WTC11 (cell line): ENCODE data around the gene USP4. TPM values are rescaled to one million over a fixed set of nuclear protein-coding genes. Genes with fewer than 3 reads are reported as not detected.

Source experiments
- ATAC-seq: fragments of 200-7000 bp; cut with Tn5 transposase; 2 replicates; pipeline ENCODE4 v1.10.0; 2021; ENCODE audit warnings: mild to moderate bottlenecking, moderate library complexity
- CTCF ChIA-PET: fragments of 300-600 bp; sonication (Branson Sonifier 250); formaldehyde crosslinking; loops from one replicate; lab custom pipeline; 2021; ENCODE audit warnings: antibody characterized with exemption; lab: Charles Lee
- POLR2A ChIA-PET: fragments of 350-600 bp; sonication (Branson Sonifier 250); formaldehyde crosslinking; loops from one replicate; lab custom pipeline; 2021; ENCODE audit warnings: antibody characterized with exemption; lab: Charles Lee
- DNase-seq: peaks from one replicate; pipeline ENCODE4 v3.0.0; 2021; ENCODE audit warnings: low spot score
- H3K27ac Mint-ChIP-seq: 2 replicates; pipeline ENCODE4 v1.8.0; 2021; ENCODE audit warnings: mixed read lengths
- H3K27me3 Mint-ChIP-seq: 2 replicates; pipeline ENCODE4 v1.8.0; 2021; ENCODE audit warnings: low read depth, mild to moderate bottlenecking, moderate library complexity, mixed read lengths
- H3K36me3 Mint-ChIP-seq: 2 replicates; pipeline ENCODE4 v1.8.0; 2021; ENCODE audit warnings: mixed read lengths
- H3K4me1 Mint-ChIP-seq: 2 replicates; pipeline ENCODE4 v1.8.0; 2022; ENCODE audit warnings: mixed read lengths
- H3K4me3 Mint-ChIP-seq: 2 replicates; pipeline ENCODE4 v1.8.0; 2021; ENCODE audit warnings: mild to moderate bottlenecking, moderate library complexity, mixed read lengths
- H3K9me3 Mint-ChIP-seq: 2 replicates; pipeline ENCODE4 v1.8.0; 2021; ENCODE audit warnings: mixed read lengths
- AFF4 ChIP-seq: sonication (generic); formaldehyde crosslinking; IDR thresholded peaks from 2 replicates; pipeline ENCODE4 v1.8.1; 2023; ENCODE audit warnings: mild to moderate bottlenecking, missing genetic modification reagents, borderline replicate concordance
- CBFB ChIP-seq: sonication (generic); formaldehyde crosslinking; IDR thresholded peaks from 2 replicates; pipeline ENCODE4 v1.8.1; 2022; ENCODE audit warnings: mild to moderate bottlenecking, low read depth, missing genetic modification reagents
- CREB1 ChIP-seq: sonication (generic); formaldehyde crosslinking; IDR thresholded peaks from 2 replicates; pipeline ENCODE4 v1.8.0; 2023; ENCODE audit warnings: mild to moderate bottlenecking, missing genetic modification reagents
- EMX1 ChIP-seq: fragments of 250-450 bp; sonication (Bioruptor Pico); IDR thresholded peaks from 2 replicates; pipeline ENCODE4 v1.8.0; 2021; ENCODE audit warnings: mild to moderate bottlenecking
- ETV6 ChIP-seq: sonication (generic); formaldehyde crosslinking; IDR thresholded peaks from 2 replicates; pipeline ENCODE4 v1.8.1; 2022; ENCODE audit warnings: mild to moderate bottlenecking, missing genetic modification reagents
- FOXJ3 ChIP-seq: sonication (generic); formaldehyde crosslinking; IDR thresholded peaks from 2 replicates; pipeline ENCODE4 v1.9.0; 2021; ENCODE audit warnings: missing genetic modification reagents, mild to moderate bottlenecking, borderline replicate concordance
- FOXK1 ChIP-seq: sonication (generic); formaldehyde crosslinking; IDR thresholded peaks from 2 replicates; pipeline ENCODE4 v1.8.0; 2022; ENCODE audit warnings: mild to moderate bottlenecking, moderate library complexity, missing genetic modification reagents
- FOXP1 ChIP-seq: sonication (generic); formaldehyde crosslinking; IDR thresholded peaks from 2 replicates; pipeline ENCODE4 v1.8.0; 2022; ENCODE audit warnings: missing genetic modification reagents, mild to moderate bottlenecking, moderate library complexity, borderline replicate concordance
- GABPB1 ChIP-seq: sonication (generic); formaldehyde crosslinking; IDR thresholded peaks from 2 replicates; pipeline ENCODE4 v1.8.1; 2023; ENCODE audit warnings: mild to moderate bottlenecking, missing genetic modification reagents
- GRHL2 ChIP-seq: fragments of 250-450 bp; sonication (Bioruptor Pico); IDR thresholded peaks from 2 replicates; pipeline ENCODE4 v1.8.0; 2022; ENCODE audit warnings: mild to moderate bottlenecking, moderate library complexity; ENCODE audit not compliant: insufficient replicate concordance, severe bottlenecking
- HMGXB4 ChIP-seq: sonication (generic); formaldehyde crosslinking; IDR thresholded peaks from 2 replicates; pipeline ENCODE4 v1.8.1; 2023; ENCODE audit warnings: mild to moderate bottlenecking, moderate library complexity, missing genetic modification reagents
- JUN ChIP-seq: sonication (generic); formaldehyde crosslinking; IDR thresholded peaks from 2 replicates; pipeline ENCODE4 v1.8.0; 2023; ENCODE audit warnings: mild to moderate bottlenecking, missing genetic modification reagents
- SMAD3 ChIP-seq: sonication (generic); formaldehyde crosslinking; IDR thresholded peaks from 2 replicates; pipeline ENCODE4 v1.8.0; 2022; ENCODE audit warnings: missing genetic modification reagents, mild to moderate bottlenecking, borderline replicate concordance
- SMAD4 ChIP-seq: sonication (generic); formaldehyde crosslinking; IDR thresholded peaks from 2 replicates; pipeline ENCODE4 v1.8.0; 2022; ENCODE audit warnings: mild to moderate bottlenecking, missing genetic modification reagents
- SP1 ChIP-seq: sonication (generic); formaldehyde crosslinking; conservative IDR thresholded peaks from 2 replicates; pipeline ENCODE4 v1.8.1; 2022; ENCODE audit warnings: missing genetic modification reagents
- TCF7 ChIP-seq: sonication (generic); formaldehyde crosslinking; IDR thresholded peaks from 2 replicates; pipeline ENCODE4 v1.8.0; 2022; ENCODE audit warnings: mild to moderate bottlenecking, low read depth, missing genetic modification reagents, moderate library complexity
- ZNF396 ChIP-seq: fragments of 250-450 bp; sonication (Bioruptor Pico); IDR thresholded peaks from 2 replicates; pipeline ENCODE4 v1.8.0; 2021; ENCODE audit warnings: mild to moderate bottlenecking, moderate library complexity, borderline replicate concordance
- ZNF425 ChIP-seq: fragments of 250-450 bp; sonication (Bioruptor Pico); conservative IDR thresholded peaks from 2 replicates; pipeline ENCODE4 v1.9.0; 2021; ENCODE audit warnings: mild to moderate bottlenecking
- ZNF671 ChIP-seq: fragments of 250-450 bp; sonication (Bioruptor Pico); IDR thresholded peaks from 2 replicates; pipeline ENCODE4 v1.8.0; 2021; ENCODE audit warnings: mild to moderate bottlenecking
- total RNA-seq: library from RNA; stranded (reverse); gene quantifications from 3 replicates; pipeline ENCODE4 v1.2.3, GENCODE V29; 2021
- TF ChIP-seq, protein P1 (sequence below): sonication (generic); formaldehyde crosslinking; IDR thresholded peaks from 2 replicates; pipeline ENCODE4 v1.8.1; 2023; ENCODE audit warnings: mild to moderate bottlenecking, missing genetic modification reagents, moderate library complexity
- TF ChIP-seq, protein P2 (sequence below): sonication (generic); formaldehyde crosslinking; conservative IDR thresholded peaks from 2 replicates; pipeline ENCODE4 v1.8.1; 2022; ENCODE audit warnings: mild to moderate bottlenecking, missing genetic modification reagents

The USP4 gene
- total RNA-seq, 1 experiment from 2014 or later: 29.1 TPM

- no peaks in the 10 kb centered on the region for H3K9me3 Mint-ChIP-seq
- no peak overlapping the region for H3K27ac Mint-ChIP-seq
- H3K4me3 Mint-ChIP-seq: no peak overlapping the region
- CTCF ChIA-PET: no interaction called here
- no peaks in the 10 kb centered on the region for H3K27me3 Mint-ChIP-seq
- DNase-seq (no peak), ATAC-seq (no peak)
- H3K4me1 Mint-ChIP-seq: no peaks in the 10 kb centered on the region
- TF ChIP-seq, protein P1, sequence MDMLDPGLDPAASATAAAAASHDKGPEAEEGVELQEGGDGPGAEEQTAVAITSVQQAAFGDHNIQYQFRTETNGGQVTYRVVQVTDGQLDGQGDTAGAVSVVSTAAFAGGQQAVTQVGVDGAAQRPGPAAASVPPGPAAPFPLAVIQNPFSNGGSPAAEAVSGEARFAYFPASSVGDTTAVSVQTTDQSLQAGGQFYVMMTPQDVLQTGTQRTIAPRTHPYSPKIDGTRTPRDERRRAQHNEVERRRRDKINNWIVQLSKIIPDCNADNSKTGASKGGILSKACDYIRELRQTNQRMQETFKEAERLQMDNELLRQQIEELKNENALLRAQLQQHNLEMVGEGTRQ (CRISPR knock-in tag): no peak
- TF ChIP-seq GABPB1 (CRISPR knock-in tag): no peak
- no peak for TF ChIP-seq ETV6
- no peak for TF ChIP-seq FOXJ3 (CRISPR knock-in tag)
- TF ChIP-seq, protein P2, sequence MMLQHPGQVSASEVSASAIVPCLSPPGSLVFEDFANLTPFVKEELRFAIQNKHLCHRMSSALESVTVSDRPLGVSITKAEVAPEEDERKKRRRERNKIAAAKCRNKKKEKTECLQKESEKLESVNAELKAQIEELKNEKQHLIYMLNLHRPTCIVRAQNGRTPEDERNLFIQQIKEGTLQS (CRISPR knock-in tag): no peak
- TF ChIP-seq ZNF396 (CRISPR knock-in tag): no peak
- no peak for TF ChIP-seq TCF7
- no peaks in the 10 kb centered on the region for H3K36me3 Mint-ChIP-seq
- POLR2A ChIA-PET: no interaction called here
These were observed 79.0 kb downstream of the USP4 start for GRCh38 chr3:49260806-49261324.

DNA sequence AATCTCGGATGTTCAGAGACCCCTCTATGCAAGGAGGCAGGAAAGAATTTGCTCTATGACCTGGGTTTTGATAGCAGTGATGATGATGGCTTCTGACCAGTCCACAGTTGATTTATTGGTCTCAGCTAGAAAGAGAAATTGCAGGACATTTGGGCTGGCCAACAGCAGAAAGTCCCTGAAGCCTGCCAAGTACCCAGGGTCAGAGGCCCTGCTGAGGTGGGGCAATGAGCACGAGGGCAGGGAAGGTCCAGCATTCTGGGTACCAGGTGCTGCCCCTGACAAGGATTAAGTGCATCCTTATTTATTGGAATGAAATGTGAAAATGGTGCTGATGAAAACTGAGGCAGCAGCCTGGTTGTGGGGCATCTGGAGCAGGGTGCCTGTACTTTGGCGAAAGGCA lies 82.7 kb downstream of the USP4 start:
- H3K9me3 Mint-ChIP-seq: no peaks in the 10 kb centered on the region
- no peaks in the 10 kb centered on the region for H3K4me1 Mint-ChIP-seq
- TF ChIP-seq EMX1 (CRISPR knock-in tag) (no peak), FOXK1 (no peak), ZNF425 (CRISPR knock-in tag) (no peak)
- H3K27ac Mint-ChIP-seq: no peak overlapping the region
- ATAC-seq (no peak), DNase-seq (no peak)
- no peaks in the 10 kb centered on the region for H3K36me3 Mint-ChIP-seq
- H3K4me3 Mint-ChIP-seq: no peak overlapping the region
- ChIA-PET POLR2A (no interaction called here), CTCF (interaction anchor here (1.0 kb wide), 1 partner anchor 192 kb away, joined by 3 read pairs; no protein-coding TSS in a partner anchor)
- H3K27me3 Mint-ChIP-seq: no peaks in the 10 kb centered on the region

- no peaks in the 10 kb centered on the region for H3K27me3 Mint-ChIP-seq
- no peak overlapping the region for H3K4me3 Mint-ChIP-seq
- DNase-seq (no peak), ATAC-seq (no peak)
- no peaks in the 10 kb centered on the region for H3K36me3 Mint-ChIP-seq
- no peak overlapping the region for H3K27ac Mint-ChIP-seq
- H3K9me3 Mint-ChIP-seq: no peaks in the 10 kb centered on the region
- no peaks in the 10 kb centered on the region for H3K4me1 Mint-ChIP-seq
- POLR2A ChIA-PET: no interaction called here
- CTCF ChIA-PET: interaction anchor here (0.7 kb wide), 1 partner anchor 40 kb away, joined by 3 read pairs; no protein-coding TSS in a partner anchor
- no peak for TF ChIP-seq SMAD4 (CRISPR knock-in tag)
- no peak for TF ChIP-seq ETV6
- no peak for TF ChIP-seq CREB1 (CRISPR knock-in tag)
- TF ChIP-seq GRHL2 (CRISPR knock-in tag): no peak
- no peak for TF ChIP-seq TCF7
- no peak for TF ChIP-seq FOXK1
- TF ChIP-seq SP1: no peak
- TF ChIP-seq AFF4 (CRISPR knock-in tag): no peak
- TF ChIP-seq ZNF671 (CRISPR knock-in tag): no peak
- TF ChIP-seq JUN (CRISPR knock-in tag): no peak
- TF ChIP-seq, protein P1 (CRISPR knock-in tag): no peak
- TF ChIP-seq FOXP1 (CRISPR knock-in tag): no peak
- no peak for TF ChIP-seq HMGXB4
- no peak for TF ChIP-seq CBFB (CRISPR knock-in tag)
- no peak for TF ChIP-seq SMAD3 (CRISPR knock-in tag)
These were observed 83.9 kb downstream of the USP4 start for GRCh38 chr3:49255718-49256511.
